AG09319 (cell line): Measurements from ENCODE around the gene KAT6B.

Experiments
- DNase-seq: peaks from one replicate; pipeline ENCODE4 v3.0.0-alpha.2; 2010; ENCODE audit warnings: low read depth; ENCODE audit errors: extremely low read depth
- TF ChIP-seq, protein P1 (sequence below): IDR thresholded peaks from 2 replicates; pipeline ENCODE4 v1.5.1; 2011; ENCODE audit warnings: low read depth, mild to moderate bottlenecking, inconsistent platforms, low read length, moderate library complexity

KAT6B gene

GRCh38 chr10:74901867-74902450, 75.6 kb downstream of the KAT6B start:
- TF ChIP-seq, protein P1, sequence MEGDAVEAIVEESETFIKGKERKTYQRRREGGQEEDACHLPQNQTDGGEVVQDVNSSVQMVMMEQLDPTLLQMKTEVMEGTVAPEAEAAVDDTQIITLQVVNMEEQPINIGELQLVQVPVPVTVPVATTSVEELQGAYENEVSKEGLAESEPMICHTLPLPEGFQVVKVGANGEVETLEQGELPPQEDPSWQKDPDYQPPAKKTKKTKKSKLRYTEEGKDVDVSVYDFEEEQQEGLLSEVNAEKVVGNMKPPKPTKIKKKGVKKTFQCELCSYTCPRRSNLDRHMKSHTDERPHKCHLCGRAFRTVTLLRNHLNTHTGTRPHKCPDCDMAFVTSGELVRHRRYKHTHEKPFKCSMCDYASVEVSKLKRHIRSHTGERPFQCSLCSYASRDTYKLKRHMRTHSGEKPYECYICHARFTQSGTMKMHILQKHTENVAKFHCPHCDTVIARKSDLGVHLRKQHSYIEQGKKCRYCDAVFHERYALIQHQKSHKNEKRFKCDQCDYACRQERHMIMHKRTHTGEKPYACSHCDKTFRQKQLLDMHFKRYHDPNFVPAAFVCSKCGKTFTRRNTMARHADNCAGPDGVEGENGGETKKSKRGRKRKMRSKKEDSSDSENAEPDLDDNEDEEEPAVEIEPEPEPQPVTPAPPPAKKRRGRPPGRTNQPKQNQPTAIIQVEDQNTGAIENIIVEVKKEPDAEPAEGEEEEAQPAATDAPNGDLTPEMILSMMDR = no peak; the same call in 1 of the 2 replicates
- no peak for DNase-seq

GRCh38 chr10:74903491-74903890, 77.1 kb downstream of the KAT6B start:
- TF ChIP-seq, protein P1 = no peak
- DNase-seq = no peak

DNA sequence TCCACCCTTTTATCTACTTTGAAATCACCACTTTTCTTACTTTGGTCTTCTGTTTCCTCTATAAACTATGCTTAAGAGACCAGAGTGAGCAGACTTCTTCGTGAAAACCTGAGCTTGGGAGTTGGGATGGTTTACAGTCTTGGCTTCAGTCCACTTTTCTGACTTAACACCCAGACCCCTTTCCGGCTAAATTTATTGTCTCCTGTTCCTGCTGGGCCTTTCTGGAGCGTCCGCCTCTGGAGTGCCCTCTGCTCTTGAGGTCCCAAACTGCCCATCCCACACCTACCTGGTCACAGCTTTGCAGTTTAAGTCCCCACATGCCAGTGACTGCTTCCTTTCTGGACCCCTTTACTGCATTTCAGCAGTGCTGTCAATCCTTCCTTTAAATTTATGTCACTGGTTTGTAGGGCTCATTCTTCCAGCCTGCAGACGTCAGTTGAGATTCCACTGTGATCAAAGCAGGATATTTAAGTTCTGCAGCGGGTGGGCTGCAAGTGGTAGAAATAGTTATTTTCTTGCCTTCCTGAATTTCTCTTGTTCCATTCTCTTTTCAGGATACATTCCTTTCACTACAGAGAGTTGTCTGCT, 80.3 kb downstream of the KAT6B start:
- DNase-seq = no peak
- TF ChIP-seq, protein P1 = no peak

DNA sequence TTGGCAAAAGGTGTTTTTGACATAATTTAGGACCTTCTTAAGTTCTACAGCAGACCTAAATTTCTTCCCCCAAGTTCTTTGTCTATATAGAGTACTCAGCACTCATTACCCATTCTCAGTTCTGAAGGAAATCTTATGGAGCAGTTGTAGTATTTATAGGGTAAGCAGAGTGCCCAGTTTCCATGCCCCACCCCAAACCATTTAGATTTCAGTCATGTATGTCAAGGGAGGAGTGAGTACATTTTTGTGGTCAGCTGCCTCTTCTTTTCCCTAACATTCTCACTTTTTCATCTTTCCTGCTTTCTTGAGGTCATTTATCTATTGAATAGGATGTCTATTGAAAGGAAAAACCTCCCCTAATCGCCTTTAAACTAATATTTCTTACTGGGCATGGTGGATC, 83.3 kb downstream of the KAT6B start:
- no peak for DNase-seq
- TF ChIP-seq, protein P1 = no peak

DNA sequence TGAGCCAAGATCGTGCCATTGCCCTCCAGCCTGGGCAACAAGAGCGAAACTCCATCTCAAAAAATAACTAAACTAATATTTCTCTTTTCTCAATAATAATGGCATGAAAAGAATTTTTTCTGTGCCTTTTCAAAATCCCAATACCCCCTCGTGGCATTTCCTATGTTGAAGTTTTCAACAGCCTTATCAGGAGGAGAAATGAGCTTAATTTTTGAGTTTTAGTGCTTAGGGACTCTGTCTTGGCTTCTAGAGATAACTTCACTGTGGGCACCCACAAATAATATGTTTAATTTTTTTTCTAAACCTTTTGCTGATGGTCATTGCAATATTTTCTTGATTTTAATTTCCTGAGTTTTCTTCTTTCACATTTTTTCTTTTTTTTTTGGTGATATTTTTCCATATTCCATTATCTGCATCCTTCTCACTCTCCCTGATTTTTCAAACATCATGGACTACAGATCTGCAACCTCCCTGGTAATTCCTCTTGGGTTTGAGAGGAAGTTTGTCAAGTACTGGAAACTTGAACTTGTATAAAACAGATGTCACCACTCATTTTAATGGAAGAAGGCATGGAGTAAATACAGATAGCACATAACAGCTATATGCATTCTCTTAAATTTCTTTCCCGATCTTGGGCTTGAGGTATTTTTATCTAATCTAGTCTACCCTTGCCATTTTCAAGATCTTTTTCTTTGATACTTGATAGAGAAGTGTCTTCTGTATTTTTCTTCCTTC, 84.0 kb downstream of the KAT6B start:
- no peak for DNase-seq
- TF ChIP-seq, protein P1 = no peak

- no peak for DNase-seq
- TF ChIP-seq, protein P1 = no peak
These were observed 84.6 kb downstream of the KAT6B start for GRCh38 chr10:74910976-74911350.

GRCh38 chr10:74912182-74912581, 85.8 kb downstream of the KAT6B start:
- DNase-seq = no peak
- TF ChIP-seq, protein P1 = no peak
